ENCODE measurements around the gene C6orf47.

The C6orf47 gene

DNA sequence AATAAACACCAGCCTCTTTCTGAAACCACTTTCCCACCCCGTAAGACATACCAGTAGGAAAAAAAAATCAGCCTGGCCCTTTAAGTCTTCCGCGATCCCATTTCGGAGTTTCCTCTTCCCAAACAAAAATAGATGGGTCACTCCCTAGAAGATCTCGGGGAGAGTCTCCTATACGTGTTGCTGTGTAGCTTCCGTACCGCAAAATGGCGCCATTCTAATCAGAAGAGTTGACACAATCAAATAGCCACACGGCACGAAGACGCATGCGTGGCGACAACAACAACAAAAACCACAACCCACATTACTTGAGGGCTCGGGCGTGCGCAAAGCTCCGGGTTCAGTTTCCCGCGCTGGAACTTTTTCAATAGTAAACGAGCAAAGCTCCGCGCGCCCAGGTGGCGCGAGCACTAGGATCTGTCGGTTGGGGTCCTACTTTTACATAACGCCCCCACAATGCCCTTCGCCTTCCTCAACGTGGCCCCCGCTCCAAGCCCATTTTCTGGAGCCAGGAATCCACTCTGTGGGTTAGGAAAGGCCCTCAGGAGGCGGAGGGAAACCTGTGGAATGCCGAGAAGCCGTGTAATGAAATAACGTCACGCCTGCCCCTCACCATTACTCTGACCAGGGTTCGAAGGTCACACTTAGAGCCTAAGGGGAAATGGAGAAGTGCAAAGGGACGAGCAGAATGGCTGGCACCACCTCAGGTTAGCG, 4.4 kb upstream of the C6orf47 start, which contains the start of gene GPANK1:
Gene GPANK1, minus strand, starts transcription at position 208 of the 711 bp plus-strand sequence. CDS start 519 bp downstream, outside the sequence.
- Histone ChIP-seq H4K20me1 (ENCODE audit: insufficient read depth, low read length) (no peaks in the 10 kb centered on the region), H3K4me1 (ENCODE audit: low read length) (peaks cover 30% of the 10 kb centered on the region), H3K9ac (ENCODE audit: low read length) (peak within 1 kb of the TSS; percentile 100), H3K4me2 (ENCODE audit: low read length) (peak within 1 kb of the TSS; percentile 96), H3K9me3 (ENCODE audit: insufficient read depth, low read length) (peaks cover 3% of the 10 kb centered on the region; the same call in 1 of the 2 replicates), H3K27me3 (ENCODE audit: low read depth, low read length) (no peaks in the 10 kb centered on the region), H3K36me3 (replicated peaks; ENCODE audit: low read depth, low read length) (peaks cover 34% of the 10 kb centered on the region), H3K27ac (ENCODE audit: low read length) (peak within 1 kb of the TSS; percentile 98), H3K4me3 (ENCODE audit: low read length) (peak within 1 kb of the TSS; percentile 100), H3K79me2 (ENCODE audit: low read length) (peaks cover 48% of the 10 kb centered on the region), H2AFZ (ENCODE audit: low read depth, low read length) (peak within 1 kb of the TSS; percentile 54; the same call in 1 of the 2 replicates)
- no peak for TF ChIP-seq EZH2phosphoT487 (IDR thresholded peaks at IDR 0.05; ENCODE audit: low read depth)
- TF ChIP-seq, protein P1, sequence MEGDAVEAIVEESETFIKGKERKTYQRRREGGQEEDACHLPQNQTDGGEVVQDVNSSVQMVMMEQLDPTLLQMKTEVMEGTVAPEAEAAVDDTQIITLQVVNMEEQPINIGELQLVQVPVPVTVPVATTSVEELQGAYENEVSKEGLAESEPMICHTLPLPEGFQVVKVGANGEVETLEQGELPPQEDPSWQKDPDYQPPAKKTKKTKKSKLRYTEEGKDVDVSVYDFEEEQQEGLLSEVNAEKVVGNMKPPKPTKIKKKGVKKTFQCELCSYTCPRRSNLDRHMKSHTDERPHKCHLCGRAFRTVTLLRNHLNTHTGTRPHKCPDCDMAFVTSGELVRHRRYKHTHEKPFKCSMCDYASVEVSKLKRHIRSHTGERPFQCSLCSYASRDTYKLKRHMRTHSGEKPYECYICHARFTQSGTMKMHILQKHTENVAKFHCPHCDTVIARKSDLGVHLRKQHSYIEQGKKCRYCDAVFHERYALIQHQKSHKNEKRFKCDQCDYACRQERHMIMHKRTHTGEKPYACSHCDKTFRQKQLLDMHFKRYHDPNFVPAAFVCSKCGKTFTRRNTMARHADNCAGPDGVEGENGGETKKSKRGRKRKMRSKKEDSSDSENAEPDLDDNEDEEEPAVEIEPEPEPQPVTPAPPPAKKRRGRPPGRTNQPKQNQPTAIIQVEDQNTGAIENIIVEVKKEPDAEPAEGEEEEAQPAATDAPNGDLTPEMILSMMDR (IDR thresholded peaks at IDR 0.05; ENCODE audit: low read depth, low read length): no peak

GRCh38 chr6:31663961-31664789, 3.6 kb upstream of the C6orf47 start:
- Histone ChIP-seq H2AFZ (ENCODE audit: low read depth, low read length) (0 out of 2 replicates have a peak overlapping the region, but pooled peaks have one; percentile 54), H3K4me2 (ENCODE audit: low read length) (peak overlapping the region; percentile 96), H3K79me2 (ENCODE audit: low read length) (peaks cover 56% of the 10 kb centered on the region), H3K4me3 (ENCODE audit: low read length) (peak overlapping the region; percentile 100), H3K27ac (ENCODE audit: low read length) (peak overlapping the region; percentile 98), H3K36me3 (replicated peaks; ENCODE audit: low read depth, low read length) (peaks cover 30% of the 10 kb centered on the region), H3K27me3 (ENCODE audit: low read depth, low read length) (no peaks in the 10 kb centered on the region), H3K4me1 (ENCODE audit: low read length) (peaks cover 37% of the 10 kb centered on the region), H3K9me3 (ENCODE audit: insufficient read depth, low read length) (peaks cover 3% of the 10 kb centered on the region; the same call in 1 of the 2 replicates), H3K9ac (ENCODE audit: low read length) (peak overlapping the region; percentile 100), H4K20me1 (ENCODE audit: insufficient read depth, low read length) (no peaks in the 10 kb centered on the region)
- no peak for TF ChIP-seq EZH2phosphoT487 (IDR thresholded peaks at IDR 0.05; ENCODE audit: low read depth)
- TF ChIP-seq, protein P1 (IDR thresholded peaks at IDR 0.05; ENCODE audit: low read depth, low read length): no peak

GRCh38 chr6:31663126-31663960, 2.8 kb upstream of the C6orf47 start:
- Histone ChIP-seq H3K27ac (ENCODE audit: low read length) (no peak overlapping the region), H3K36me3 (replicated peaks; ENCODE audit: low read depth, low read length) (peaks cover 24% of the 10 kb centered on the region), H2AFZ (ENCODE audit: low read depth, low read length) (no peak overlapping the region), H4K20me1 (ENCODE audit: insufficient read depth, low read length) (no peaks in the 10 kb centered on the region), H3K4me1 (ENCODE audit: low read length) (peaks cover 37% of the 10 kb centered on the region), H3K27me3 (ENCODE audit: low read depth, low read length) (no peaks in the 10 kb centered on the region), H3K79me2 (ENCODE audit: low read length) (peaks cover 60% of the 10 kb centered on the region), H3K9me3 (ENCODE audit: insufficient read depth, low read length) (peaks cover 3% of the 10 kb centered on the region; the same call in 1 of the 2 replicates), H3K4me2 (ENCODE audit: low read length) (peak overlapping the region; percentile 96), H3K4me3 (ENCODE audit: low read length) (no peak overlapping the region), H3K9ac (ENCODE audit: low read length) (no peak overlapping the region)
- TF ChIP-seq, protein P1 (IDR thresholded peaks at IDR 0.05; ENCODE audit: low read depth, low read length): no peak
- TF ChIP-seq EZH2phosphoT487 (IDR thresholded peaks at IDR 0.05; ENCODE audit: low read depth): no peak
